ENCODE data around the gene PTPRD. TPM values are rescaled to one million over a fixed set of nuclear protein-coding genes. Genes with fewer than 3 reads are reported as not detected.

The PTPRD gene
- total RNA-seq, 1 experiment from 2014 or later = 0.02 TPM

- Histone ChIP-seq H3K27me3 (ENCODE audit: insufficient read depth, low read length) (no peaks in the 10 kb centered on the region), H3K9me2 (ENCODE audit: insufficient read depth) (no peaks in the 10 kb centered on the region), H3K9me3 (ENCODE audit: control insufficient read depth in 1 of 2, insufficient read depth in 1 of 2, low read depth in 1 of 2, low read length in 2 of 2) (peaks cover 8 to 15% of the 10 kb centered on the region in 2 experiments; a peak in 2 of 4 replicates), H3K27ac (ENCODE audit: low read depth, low read length) (no peak overlapping the region), H3K79me2 (ENCODE audit: insufficient read depth, low read length) (no peaks in the 10 kb centered on the region), H3K4me3 (replicated peaks in 1 of 2; ENCODE audit: low read depth in 1 of 2, low read length in 2 of 2) (no peak overlapping the region), H3K9ac (ENCODE audit: low read length) (no peak overlapping the region), H3K4me1 (ENCODE audit: control insufficient read depth in 1 of 2, insufficient read depth in 2 of 2, low read length in 2 of 2) (no peaks in the 10 kb centered on the region), H3K36me3 (ENCODE audit: control insufficient read depth in 1 of 2, insufficient read depth in 2 of 2, low read length in 2 of 2) (no peaks in the 10 kb centered on the region), H2AFZ (ENCODE audit: low read depth, low read length, poor library complexity, severe bottlenecking) (no peak overlapping the region), H4K20me1 (ENCODE audit: insufficient read depth) (no peaks in the 10 kb centered on the region), H3K4me2 (ENCODE audit: low read length) (no peak overlapping the region)
- ChIA-PET POLR2A (no interaction called here), CTCF (no interaction called here), RAD21 (ENCODE audit: low non-redundant PET in 1 of 2, low total read pairs in 2 of 2, uncharacterized antibody in 2 of 2, unreplicated experiment in 2 of 2) (no interaction called here)
- intact Hi-C loops (cut with micrococcal nuclease) = no loop called here
- TF ChIP-seq SRF (IDR thresholded peaks at IDR 0.05; ENCODE audit: low read depth) (no peak), TCF7L2 (IDR thresholded peaks at IDR 0.05; ENCODE audit: borderline replicate concordance, extremely low read depth, insufficient read depth, insufficient read length) (no peak), YY1 (IDR thresholded peaks at IDR 0.05; ENCODE audit: extremely low read depth, insufficient replicate concordance, low read depth, low read length) (no peak), RAD21 (IDR thresholded peaks at IDR 0.05; ENCODE audit: low read depth) (no peak), POLR2A (IDR thresholded peaks at IDR 0.05; ENCODE audit: borderline replicate concordance, extremely low read depth, insufficient read depth, insufficient read length) (no peak), CEBPB (IDR thresholded peaks at IDR 0.05; ENCODE audit: low read depth) (no peak), FOSL1 (IDR thresholded peaks at IDR 0.05; ENCODE audit: low read depth) (no peak), ELF1 (IDR thresholded peaks at IDR 0.05; ENCODE audit: borderline replicate concordance, low read depth) (no peak), EGR1 (IDR thresholded peaks at IDR 0.05; ENCODE audit: low read depth) (no peak), POLR2AphosphoS5 (IDR thresholded peaks at IDR 0.05; ENCODE audit: low read depth, low read length) (no peak), ZFX (IDR thresholded peaks at IDR 0.05) (no peak), ZNF274 (IDR thresholded peaks at IDR 0.05; ENCODE audit: low read depth, low read length) (no peak), SP1 (IDR thresholded peaks at IDR 0.05; ENCODE audit: low read depth) (no peak), CBX3 (IDR thresholded peaks at IDR 0.05; ENCODE audit: low read depth) (no peak), SIN3A (IDR thresholded peaks at IDR 0.05; ENCODE audit: low read depth) (no peak)
- no TSS peak for BruUV-seq (replicated peaks)
- ATAC-seq (no peak), DNase-seq (ENCODE audit: low read depth, low spot score) (no peak)
Observed at GRCh38 chr9:8694983-8695588, 1917.7 kb downstream of the PTPRD start.
